Psoas muscle (tissue), 8 donors: Measurements from ENCODE around the gene INO80B. TPM values are rescaled to one million over a fixed set of nuclear protein-coding genes. Genes with fewer than 3 reads are reported as not detected.

ENCODE experiments used
- ATAC-seq, 4 donors: fragments of 200-7000 bp; cut with Tn5 transposase; one replicate each; pipeline ENCODE4 v1.9.1; 2020; ENCODE audit warnings: moderate library complexity in 3 of 4, mild to moderate bottlenecking in 2 of 4
- DNase-seq, 2 donors: peaks; one replicate each; pipeline ENCODE4 v3.0.0-alpha.2; 2020
- H3K27ac ChIP-seq: fragments of 200-600 bp; one replicate; pipeline ENCODE4 v1.8.0; 2022
- H3K27me3 ChIP-seq, 3 donors: fragments of 200-600 bp in 1 of 3; one replicate each; pipeline versions ENCODE4 v1.6.1 to v1.8.0; 2013 to 2022; ENCODE audit warnings: low read length in 2 of 3, mild to moderate bottlenecking in 2 of 3, moderate library complexity in 1 of 3; ENCODE audit not compliant: insufficient read depth in 3 of 3
- H3K36me3 ChIP-seq, 2 donors: fragments of 200-600 bp in 1 of 2; one replicate each; pipeline versions ENCODE4 v1.6.1 to v1.8.0; 2013 to 2022; ENCODE audit warnings: low read depth in 1 of 2, mild to moderate bottlenecking in 1 of 2, moderate library complexity in 1 of 2; ENCODE audit not compliant: insufficient read depth in 1 of 2
- H3K4me1 ChIP-seq: fragments of 200-600 bp; one replicate; pipeline ENCODE4 v1.8.0; 2022
- H3K4me3 ChIP-seq: fragments of 200-600 bp; one replicate; pipeline ENCODE4 v1.8.0; 2022; ENCODE audit warnings: mild to moderate bottlenecking
- H3K9me3 ChIP-seq: fragments of 200-600 bp; one replicate; pipeline ENCODE4 v1.8.0; 2022
- WGBS, 3 donors: extraction: QIAGEN DNeasy Blood & Tissue Kit; methylation state at CpG; one replicate each; pipeline versions ENCODE4 v1.1.6 to v1.1.7; 2013; 5-methylcytosine and 5-hydroxymethylcytosine counted together
- intact Hi-C, 2 donors: fragments of 100-400 bp; cut with DNase I; formaldehyde crosslinking; loops; one replicate each; pipeline versions ENCODE4 v1.11.0 to v1.14.2; 2022
- polyA plus RNA-seq, 3 donors: library from polyadenylated mRNA; stranded (reverse); fragments of 200-250 nt; gene quantifications; one replicate each; pipeline ENCODE4 v1.2.3, GENCODE V29; 2013
- total RNA-seq, 4 donors: library from RNA; stranded (reverse); fragmentation: NEBNext Ultra II Directional in 2 of 4; extraction: Animal tissue kit (Norgen Biotek cat#: 25700) in 2 of 4; gene quantifications; one replicate each; pipeline versions ENCODE4 v1.2.1 to v1.2.4, GENCODE V29; 2021 to 2023
- TF ChIP-seq, protein P1 (sequence below): fragments of 200-600 bp; IDR thresholded peaks from one replicate; pipeline ENCODE4 v1.8.0; 2022; ENCODE audit warnings: antibody characterized with exemption
- donor health status: healthy with polysubstance abuse.
- donor health status: DM: no; HTN: no; CAD: no; lungs with moderate emphysema.
- donor health status: Bipolar disorder and iron deficiency.
- donor health status: healthy.
- donor health status: DM: yes; HTN: yes; CAD: no.
- donor health status: DM: no; HTN: no; CAD: no.
- donor health status: DM: no; HTN: no; CAD: no.
- donor health status: DM: yes; HTN: yes; CAD: no.

Gene INO80B
- total and polyA plus RNA-seq, 7 donors, result 23.6 to 61.1 (median 31.8) TPM

DNA sequence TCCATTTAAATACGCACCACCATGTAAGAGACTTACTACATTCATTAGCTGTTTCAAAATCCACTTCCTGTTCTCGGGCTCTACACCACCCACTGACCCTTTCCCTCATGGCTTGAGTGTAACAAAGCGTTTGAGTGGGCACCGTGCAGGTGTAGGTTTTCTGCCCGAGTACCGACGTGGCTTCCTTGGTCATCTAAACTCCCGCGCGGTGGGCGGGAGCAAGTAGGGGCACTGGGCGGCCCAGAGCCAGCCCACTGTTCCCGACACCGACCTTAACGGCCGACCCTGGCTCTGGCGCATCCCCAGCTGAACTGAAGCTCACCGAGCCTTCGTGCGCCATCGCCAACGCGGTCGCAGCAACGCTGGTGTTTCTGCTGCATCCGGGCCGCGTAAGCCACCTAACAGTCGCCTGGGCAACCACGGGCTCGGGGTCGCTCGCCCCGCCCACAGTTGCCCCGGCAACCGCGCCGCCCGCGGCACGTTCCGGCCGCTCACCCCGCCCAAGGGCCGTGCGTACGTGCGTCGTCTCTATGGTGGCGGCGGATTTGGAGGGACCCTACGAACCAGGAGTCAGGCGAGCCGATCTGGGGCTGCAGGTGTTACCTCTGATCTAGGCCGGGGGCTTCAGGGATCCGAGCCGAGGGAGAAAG is 33.5 kb upstream of the INO80B start, which contains the start of the genes C2orf81 and WDR54:
Gene C2orf81, minus strand, starts transcription at position 399 of the 650 bp plus-strand sequence. Its CDS starts 59 bp downstream, at position 340.
Gene WDR54, plus strand, starts transcription at position 510 of the 650 bp plus-strand sequence. CDS start 424 bp downstream, outside the sequence.
- TF ChIP-seq, protein P1, sequence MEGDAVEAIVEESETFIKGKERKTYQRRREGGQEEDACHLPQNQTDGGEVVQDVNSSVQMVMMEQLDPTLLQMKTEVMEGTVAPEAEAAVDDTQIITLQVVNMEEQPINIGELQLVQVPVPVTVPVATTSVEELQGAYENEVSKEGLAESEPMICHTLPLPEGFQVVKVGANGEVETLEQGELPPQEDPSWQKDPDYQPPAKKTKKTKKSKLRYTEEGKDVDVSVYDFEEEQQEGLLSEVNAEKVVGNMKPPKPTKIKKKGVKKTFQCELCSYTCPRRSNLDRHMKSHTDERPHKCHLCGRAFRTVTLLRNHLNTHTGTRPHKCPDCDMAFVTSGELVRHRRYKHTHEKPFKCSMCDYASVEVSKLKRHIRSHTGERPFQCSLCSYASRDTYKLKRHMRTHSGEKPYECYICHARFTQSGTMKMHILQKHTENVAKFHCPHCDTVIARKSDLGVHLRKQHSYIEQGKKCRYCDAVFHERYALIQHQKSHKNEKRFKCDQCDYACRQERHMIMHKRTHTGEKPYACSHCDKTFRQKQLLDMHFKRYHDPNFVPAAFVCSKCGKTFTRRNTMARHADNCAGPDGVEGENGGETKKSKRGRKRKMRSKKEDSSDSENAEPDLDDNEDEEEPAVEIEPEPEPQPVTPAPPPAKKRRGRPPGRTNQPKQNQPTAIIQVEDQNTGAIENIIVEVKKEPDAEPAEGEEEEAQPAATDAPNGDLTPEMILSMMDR, result no peak
- no peaks in the 10 kb centered on the region for H3K9me3 ChIP-seq
- peak within 1 kb of the TSS; percentile 65 for H3K4me3 ChIP-seq
- peaks cover 0 to 39% (median 4%) of the 10 kb centered on the region in 3 donors for H3K27me3 ChIP-seq
- no peaks in the 10 kb centered on the region for H3K36me3 ChIP-seq
- ATAC-seq, result peak; percentile 73 to 91 (median 82)
- H3K27ac ChIP-seq, result no peak within 1 kb of the TSS
- WGBS, 3 donors, result 1% methylated on average over 52 to 57 of the region's 57 CpGs
- H3K4me1 ChIP-seq, result no peaks in the 10 kb centered on the region
- intact Hi-C loops, result no loop called here
- peak; percentile 90 to 91 for DNase-seq

DNA sequence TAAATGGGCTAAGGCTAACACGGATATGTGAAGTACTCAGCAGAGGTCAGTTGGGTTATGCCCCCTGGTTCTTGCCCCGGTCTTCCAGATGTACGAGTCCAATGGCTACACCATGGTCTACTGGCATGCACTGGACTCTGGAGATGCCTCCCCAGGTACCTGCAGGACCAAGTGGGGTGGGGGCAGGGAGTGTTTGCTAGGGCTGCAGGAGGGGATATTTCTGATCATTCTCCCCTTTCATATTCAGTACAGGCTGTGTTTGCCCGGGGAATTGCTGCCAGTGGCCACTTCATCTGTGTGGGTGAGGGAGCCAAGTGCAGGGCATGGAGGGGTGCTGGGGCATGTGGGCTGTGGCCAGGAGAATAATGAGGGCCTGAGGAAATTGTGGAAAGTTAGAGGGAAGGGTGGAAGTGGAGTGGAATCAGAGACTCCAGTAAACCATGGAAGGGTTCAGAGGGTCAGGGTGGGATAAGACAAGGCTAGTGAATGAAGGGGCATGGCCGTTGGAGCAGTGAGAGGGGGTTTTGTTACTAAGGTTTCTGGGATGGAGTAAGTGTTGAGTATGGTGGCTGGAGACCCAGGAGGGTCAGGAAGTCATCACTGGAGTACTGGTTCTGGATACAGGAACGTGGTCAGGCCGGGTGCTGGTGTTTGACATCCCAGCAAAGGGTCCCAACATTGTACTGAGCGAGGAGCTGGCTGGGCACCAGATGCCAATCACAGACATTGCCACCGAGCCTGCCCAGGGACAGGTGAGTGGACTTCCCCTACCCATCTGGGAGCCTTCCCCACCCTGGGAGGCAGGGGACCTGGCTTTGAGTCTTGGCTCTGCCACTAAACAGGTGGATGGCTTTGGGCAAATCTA is 31.4 kb upstream of the INO80B start:
- Histone ChIP-seq H3K4me1 (no peaks in the 10 kb centered on the region), H3K27ac (no peak overlapping the region), H3K4me3 (no peak overlapping the region), H3K9me3 (no peaks in the 10 kb centered on the region), H3K27me3 (peaks cover 0 to 34% (median 4%) of the 10 kb centered on the region in 3 donors), H3K36me3 (peaks cover 0 to 10% of the 10 kb centered on the region in 2 donors)
- TF ChIP-seq, protein P1, result no peak
- ATAC-seq (no peak), DNase-seq (no peak)
- WGBS, 3 donors, result 54 to 63% (median 59%) methylated on average over 9 of the region's 9 CpGs
- intact Hi-C loops, result no loop called here

DNA sequence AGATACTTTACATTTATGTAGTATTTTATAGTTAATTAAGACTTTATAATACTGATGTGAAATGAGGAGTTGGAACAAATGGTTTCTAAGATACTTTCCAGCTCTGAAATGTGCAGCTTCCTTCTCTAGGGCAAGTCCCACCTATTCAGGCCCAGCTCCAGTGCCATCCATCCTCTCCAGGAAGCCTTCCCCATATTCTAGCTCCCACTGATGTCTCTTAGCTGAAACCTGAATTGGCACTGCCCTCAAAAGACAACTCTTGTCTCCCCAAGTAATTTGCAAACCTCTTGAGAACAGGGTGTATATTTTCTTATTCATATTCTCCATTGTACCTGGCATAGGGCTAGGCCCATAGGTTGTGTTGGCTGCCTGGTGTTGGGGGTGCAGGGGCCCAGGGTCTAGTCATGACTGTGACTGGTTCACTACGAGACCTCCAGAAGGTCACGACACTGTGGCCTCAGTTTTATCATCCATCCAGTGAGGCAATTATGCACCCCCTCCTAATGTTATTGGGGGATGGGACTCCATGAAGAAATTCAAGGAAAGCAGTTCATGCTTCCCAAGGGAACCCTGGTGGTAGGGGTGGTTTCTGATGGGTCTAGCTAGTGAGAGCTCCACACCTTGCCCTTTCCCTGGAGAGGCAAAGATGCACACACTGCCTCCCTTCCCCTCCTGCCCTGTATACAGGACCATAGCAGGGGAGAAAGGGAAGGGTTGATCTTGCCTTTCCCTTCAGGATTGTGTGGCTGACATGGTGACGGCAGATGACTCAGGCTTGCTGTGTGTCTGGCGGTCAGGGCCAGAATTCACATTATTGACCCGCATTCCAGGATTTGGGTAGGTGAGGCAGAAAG is 30.5 kb upstream of the INO80B start:
- Histone ChIP-seq H3K27ac (no peak overlapping the region), H3K4me1 (no peaks in the 10 kb centered on the region), H3K4me3 (no peak overlapping the region), H3K9me3 (no peaks in the 10 kb centered on the region), H3K36me3 (peaks cover 0 to 19% of the 10 kb centered on the region in 2 donors), H3K27me3 (peaks cover 0 to 34% (median 4%) of the 10 kb centered on the region in 3 donors)
- WGBS, 3 donors, result 59 to 64% (median 61%) methylated on average over 5 of the region's 5 CpGs
- DNase-seq (no peak), ATAC-seq (no peak)
- TF ChIP-seq, protein P1, result no peak
- intact Hi-C loops, result no loop called here

DNA sequence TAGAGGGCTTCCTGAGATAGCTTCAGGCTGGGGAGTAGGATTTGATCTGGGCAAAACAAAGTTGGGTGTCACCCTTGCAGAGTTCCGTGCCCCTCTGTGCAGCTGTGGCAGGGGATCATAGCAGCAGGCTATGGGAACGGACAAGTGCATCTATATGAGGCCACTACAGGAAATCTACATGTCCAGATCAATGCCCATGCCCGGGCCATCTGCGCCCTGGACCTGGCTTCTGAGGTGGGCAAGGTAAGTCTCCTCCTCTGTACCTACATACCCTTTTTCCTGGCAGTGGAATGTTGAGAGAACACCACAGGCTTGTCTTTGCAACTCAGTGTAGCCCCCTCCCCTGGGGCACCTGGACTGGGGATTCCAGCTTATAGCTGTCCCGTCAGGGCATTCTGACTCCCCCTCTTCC is 29.9 kb upstream of the INO80B start:
- WGBS, 3 donors, result 59 to 78% (median 66%) methylated on average over 5 of the region's 5 CpGs
- Histone ChIP-seq H3K4me1 (no peaks in the 10 kb centered on the region), H3K27ac (no peak overlapping the region), H3K4me3 (no peak overlapping the region), H3K9me3 (no peaks in the 10 kb centered on the region), H3K36me3 (peaks cover 0 to 24% of the 10 kb centered on the region in 2 donors), H3K27me3 (peaks cover 0 to 31% (median 4%) of the 10 kb centered on the region in 3 donors)
- TF ChIP-seq, protein P1, result no peak
- ATAC-seq (no peak), DNase-seq (no peak)
- intact Hi-C loops, result no loop called here
